GM19468 (cell line): Measurements from ENCODE around the gene NBEA.

Experiments used
- ATAC-seq: cut with Tn5 transposase; IDR thresholded peaks from one replicate; pipeline ENCODE4 v1.9.1; 2021; ENCODE audit warnings: mild to moderate bottlenecking, moderate library complexity, moderate number of reproducible peaks; ENCODE audit not compliant: unreplicated experiment; ENCODE audit errors: extremely low read depth

NBEA gene

GRCh38 chr13:35470671-35471661 lies 528.9 kb downstream of the NBEA start:
- no peak for ATAC-seq

- no peak for ATAC-seq
Measured at GRCh38 chr13:35471706-35472322, 529.7 kb downstream of the NBEA start.

- ATAC-seq, result no peak
Measured at GRCh38 chr13:35472323-35472881, 530.3 kb downstream of the NBEA start.

GRCh38 chr13:35473206-35473775 lies 531.2 kb downstream of the NBEA start:
- no peak for ATAC-seq

- ATAC-seq, result no peak
Measured at GRCh38 chr13:35473802-35474201, 531.7 kb downstream of the NBEA start.

- ATAC-seq, result no peak
Measured at GRCh38 chr13:35474496-35475211, 532.6 kb downstream of the NBEA start.

- no peak for ATAC-seq
Measured at GRCh38 chr13:35475212-35475959, 533.3 kb downstream of the NBEA start.

GRCh38 chr13:35475960-35476943 lies 534.2 kb downstream of the NBEA start, which contains the start of gene MAB21L1:
MAB21L1 (minus strand) TSS chr13:35476689; CDS start chr13:35476138, 551 bp downstream.
- no peak for ATAC-seq

- ATAC-seq, result no peak
Measured at GRCh38 chr13:35477386-35477946, 535.4 kb downstream of the NBEA start.

GRCh38 chr13:35478271-35479037 lies 536.4 kb downstream of the NBEA start:
- no peak for ATAC-seq

GRCh38 chr13:35479038-35479492 lies 537.0 kb downstream of the NBEA start:
- no peak for ATAC-seq

- ATAC-seq, result no peak
Measured at GRCh38 chr13:35479706-35480105, 537.6 kb downstream of the NBEA start.

GRCh38 chr13:35480346-35480745 lies 538.3 kb downstream of the NBEA start:
- ATAC-seq, result no peak

GRCh38 chr13:35481777-35482176 lies 539.7 kb downstream of the NBEA start:
- no peak for ATAC-seq

GRCh38 chr13:35482527-35482926 lies 540.5 kb downstream of the NBEA start:
- ATAC-seq, result no peak

GRCh38 chr13:35483761-35484160 lies 541.7 kb downstream of the NBEA start:
- no peak for ATAC-seq

- no peak for ATAC-seq
Measured at GRCh38 chr13:35484384-35484783, 542.3 kb downstream of the NBEA start.
